SK-N-SH treated with all-trans-retinoic acid at 6 μM for 48 hours (cell line): ENCODE data around the gene RNF113B.

Experiments used
- ATAC-seq: fragments of 200-7000 bp; cut with Tn5 transposase; 3 replicates; pipeline ENCODE4 v1.9.1; 2020; ENCODE audit warnings: mild to moderate bottlenecking, moderate library complexity
- ARNTL ChIP-seq: fragments of 450-650 bp; formaldehyde crosslinking; IDR thresholded peaks from 2 replicates; pipeline ENCODE4 v1.5.0; 2020; ENCODE audit warnings: low read depth, mild to moderate bottlenecking, moderate library complexity, borderline replicate concordance
- CSDC2 ChIP-seq: fragments of 250-450 bp; sonication (Bioruptor Pico); IDR thresholded peaks from 2 replicates; pipeline ENCODE4 v1.5.0; 2020; ENCODE audit warnings: mild to moderate bottlenecking, moderate library complexity
- ESRRG ChIP-seq: fragments of 250-450 bp; sonication (Bioruptor Pico); IDR thresholded peaks from 2 replicates; pipeline ENCODE4 v1.6.1; 2021; ENCODE audit warnings: mild to moderate bottlenecking
- GLIS3 ChIP-seq: fragments of 250-450 bp; sonication (Bioruptor Pico); IDR thresholded peaks from 2 replicates; pipeline ENCODE4 v1.5.0; 2020; ENCODE audit warnings: mild to moderate bottlenecking, moderate library complexity
- OSR1 ChIP-seq: fragments of 250-450 bp; sonication (Bioruptor Pico); IDR thresholded peaks from 2 replicates; pipeline ENCODE4 v1.8.0; 2022; ENCODE audit warnings: moderate library complexity, mild to moderate bottlenecking, inconsistent platforms
- PPARA ChIP-seq: fragments of 250-450 bp; sonication (Bioruptor Pico); IDR thresholded peaks from 2 replicates; pipeline ENCODE4 v1.5.0; 2020; ENCODE audit warnings: mild to moderate bottlenecking, borderline replicate concordance
- RARB ChIP-seq: fragments of 250-450 bp; sonication (Bioruptor Pico); IDR thresholded peaks from 2 replicates; pipeline ENCODE4 v1.8.0; 2021; ENCODE audit warnings: mild to moderate bottlenecking, moderate library complexity
- SNAI2 ChIP-seq: fragments of 250-450 bp; sonication (Bioruptor Pico); IDR thresholded peaks from 2 replicates; pipeline ENCODE4 v1.5.0; 2020; ENCODE audit warnings: mild to moderate bottlenecking, moderate library complexity
- ZC3H10 ChIP-seq: fragments of 250-450 bp; sonication (Bioruptor Pico); IDR thresholded peaks from 2 replicates; pipeline ENCODE4 v1.5.1; 2021; ENCODE audit warnings: mild to moderate bottlenecking, moderate library complexity
- ZFP3 ChIP-seq: fragments of 250-450 bp; sonication (Bioruptor Pico); IDR thresholded peaks from 2 replicates; pipeline ENCODE4 v1.5.0; 2020; ENCODE audit warnings: mild to moderate bottlenecking, moderate library complexity
- ZFP30 ChIP-seq: fragments of 450-650 bp; formaldehyde crosslinking; IDR thresholded peaks from 2 replicates; pipeline ENCODE4 v1.5.0; 2022; ENCODE audit warnings: mild to moderate bottlenecking, moderate library complexity
- ZNF565 ChIP-seq: fragments of 450-650 bp; formaldehyde crosslinking; conservative IDR thresholded peaks from 2 replicates; pipeline ENCODE4 v1.5.0; 2020; ENCODE audit warnings: low read depth, mild to moderate bottlenecking, moderate library complexity
- ZNF8 ChIP-seq: fragments of 450-650 bp; formaldehyde crosslinking; IDR thresholded peaks from 2 replicates; pipeline ENCODE4 v1.5.0; 2020; ENCODE audit warnings: mild to moderate bottlenecking, moderate library complexity
- TF ChIP-seq, protein P1 (sequence below): fragments of 250-450 bp; sonication (Bioruptor Pico); IDR thresholded peaks from 2 replicates; pipeline ENCODE4 v1.8.0; 2020; ENCODE audit warnings: mild to moderate bottlenecking, moderate library complexity, borderline replicate concordance
- TF ChIP-seq, protein P2 (sequence below): fragments of 250-450 bp; sonication (Bioruptor Pico); IDR thresholded peaks from 2 replicates; pipeline ENCODE4 v1.5.0; 2020; ENCODE audit warnings: mild to moderate bottlenecking, moderate library complexity
- TF ChIP-seq, protein P3 (sequence below): fragments of 250-450 bp; sonication (Bioruptor Pico); IDR thresholded peaks from 2 replicates; pipeline ENCODE4 v1.5.1; 2021; ENCODE audit warnings: mild to moderate bottlenecking, moderate library complexity
- TF ChIP-seq, protein P4 (sequence below): fragments of 250-450 bp; sonication (Bioruptor Pico); IDR thresholded peaks from 2 replicates; pipeline ENCODE4 v1.8.0; 2021; ENCODE audit warnings: low read depth, mild to moderate bottlenecking, moderate library complexity, borderline replicate concordance
- TF ChIP-seq, protein P5 (sequence below): fragments of 250-450 bp; sonication (Bioruptor Pico); IDR thresholded peaks from 2 replicates; pipeline ENCODE4 v1.5.1; 2020; ENCODE audit warnings: low read depth, mild to moderate bottlenecking, moderate library complexity

Gene RNF113B

DNA sequence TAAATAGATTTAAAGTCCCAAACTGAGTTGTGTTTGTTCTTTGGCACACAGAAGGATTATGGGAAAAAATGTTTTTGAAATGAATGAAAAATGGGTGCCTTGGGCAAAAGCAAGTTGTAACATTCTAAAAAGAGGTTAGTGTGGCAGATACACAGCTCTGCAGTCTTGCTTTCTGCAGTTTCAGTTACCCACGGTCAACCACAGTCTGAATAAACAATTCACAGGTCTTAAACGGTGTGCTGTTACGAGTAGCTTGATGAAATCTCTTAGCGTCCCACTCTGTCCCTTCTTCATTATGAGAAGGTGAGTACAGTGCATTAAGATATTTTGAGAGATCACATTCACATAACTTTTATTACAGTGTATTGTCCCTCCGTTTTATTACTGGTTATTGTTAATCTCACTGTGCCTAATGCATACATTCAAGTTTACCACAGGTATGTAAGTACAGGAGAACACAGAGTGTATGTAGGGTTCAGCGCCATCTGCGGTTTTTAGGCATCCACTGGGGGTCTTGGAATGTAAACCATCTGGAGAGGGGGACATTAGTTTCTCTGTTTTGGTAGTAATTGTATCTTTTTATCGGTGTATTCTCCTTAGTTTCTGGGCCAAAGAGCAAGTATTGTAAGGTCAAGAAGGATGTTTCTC, 26.1 kb downstream of the RNF113B start:
- ATAC-seq: no peak
- no peak for TF ChIP-seq RARB (CRISPR knock-in tag)
- TF ChIP-seq, protein P1, sequence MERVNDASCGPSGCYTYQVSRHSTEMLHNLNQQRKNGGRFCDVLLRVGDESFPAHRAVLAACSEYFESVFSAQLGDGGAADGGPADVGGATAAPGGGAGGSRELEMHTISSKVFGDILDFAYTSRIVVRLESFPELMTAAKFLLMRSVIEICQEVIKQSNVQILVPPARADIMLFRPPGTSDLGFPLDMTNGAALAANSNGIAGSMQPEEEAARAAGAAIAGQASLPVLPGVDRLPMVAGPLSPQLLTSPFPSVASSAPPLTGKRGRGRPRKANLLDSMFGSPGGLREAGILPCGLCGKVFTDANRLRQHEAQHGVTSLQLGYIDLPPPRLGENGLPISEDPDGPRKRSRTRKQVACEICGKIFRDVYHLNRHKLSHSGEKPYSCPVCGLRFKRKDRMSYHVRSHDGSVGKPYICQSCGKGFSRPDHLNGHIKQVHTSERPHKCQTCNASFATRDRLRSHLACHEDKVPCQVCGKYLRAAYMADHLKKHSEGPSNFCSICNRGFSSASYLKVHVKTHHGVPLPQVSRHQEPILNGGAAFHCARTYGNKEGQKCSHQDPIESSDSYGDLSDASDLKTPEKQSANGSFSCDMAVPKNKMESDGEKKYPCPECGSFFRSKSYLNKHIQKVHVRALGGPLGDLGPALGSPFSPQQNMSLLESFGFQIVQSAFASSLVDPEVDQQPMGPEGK (CRISPR knock-in tag): no peak

DNA sequence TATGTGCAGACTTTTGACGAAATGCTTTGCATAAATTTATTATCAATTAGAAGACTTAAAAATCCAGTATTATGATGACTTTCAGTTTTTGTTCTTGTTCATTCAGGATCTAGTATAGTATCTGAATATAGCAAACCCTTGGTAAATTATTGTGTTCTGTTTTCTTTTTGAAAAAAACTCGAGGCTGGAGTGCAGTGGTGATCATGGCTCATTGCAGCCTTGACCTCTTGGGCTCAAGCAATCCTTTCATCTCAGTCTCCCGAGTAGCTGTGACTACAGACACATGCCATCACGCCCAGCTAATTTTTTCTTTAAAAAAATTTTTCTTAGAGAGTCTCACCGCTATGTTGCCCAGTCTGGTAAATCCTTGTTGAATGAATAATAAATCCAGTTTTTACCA, 29.5 kb downstream of the RNF113B start:
- no peak for ATAC-seq

DNA sequence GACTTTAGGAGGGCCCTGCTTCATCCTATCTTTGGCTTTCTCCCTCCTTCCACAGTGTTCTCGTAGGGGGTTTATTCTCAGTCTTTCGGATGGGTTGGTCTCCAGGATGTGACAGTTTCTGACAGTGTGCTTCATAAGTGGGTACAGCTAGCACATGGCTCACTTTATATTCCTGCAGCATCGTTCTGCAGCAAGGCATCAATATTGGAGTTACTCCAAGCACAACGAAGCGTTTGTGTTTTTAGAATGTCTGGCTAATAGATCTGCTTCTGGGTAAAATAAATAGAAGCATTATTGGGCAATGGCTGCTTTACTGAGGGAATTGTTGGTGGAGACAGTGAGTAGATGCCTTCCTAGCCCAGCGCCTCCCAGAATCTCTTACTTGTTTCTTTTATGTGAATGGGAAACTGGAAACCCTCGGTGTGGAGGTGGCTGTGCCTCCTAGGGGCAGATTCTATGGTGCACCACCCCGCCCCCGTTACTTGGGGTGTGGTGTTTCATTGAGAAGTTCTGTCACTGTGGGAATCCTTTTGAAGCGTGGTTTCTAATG, 32.2 kb downstream of the RNF113B start:
- peak; percentile 35 for ATAC-seq
- TF ChIP-seq GLIS3 (CRISPR knock-in tag) (no peak), CSDC2 (no peak), SNAI2 (CRISPR knock-in tag) (no peak), PPARA (CRISPR knock-in tag) (no peak), ZNF565 (CRISPR knock-in tag) (no peak), ZFP30 (CRISPR knock-in tag) (no peak), ESRRG (CRISPR knock-in tag) (no peak), RARB (CRISPR knock-in tag) (no peak), ZFP3 (CRISPR knock-in tag) (no peak), ZC3H10 (CRISPR knock-in tag) (no peak)
- TF ChIP-seq, protein P2, sequence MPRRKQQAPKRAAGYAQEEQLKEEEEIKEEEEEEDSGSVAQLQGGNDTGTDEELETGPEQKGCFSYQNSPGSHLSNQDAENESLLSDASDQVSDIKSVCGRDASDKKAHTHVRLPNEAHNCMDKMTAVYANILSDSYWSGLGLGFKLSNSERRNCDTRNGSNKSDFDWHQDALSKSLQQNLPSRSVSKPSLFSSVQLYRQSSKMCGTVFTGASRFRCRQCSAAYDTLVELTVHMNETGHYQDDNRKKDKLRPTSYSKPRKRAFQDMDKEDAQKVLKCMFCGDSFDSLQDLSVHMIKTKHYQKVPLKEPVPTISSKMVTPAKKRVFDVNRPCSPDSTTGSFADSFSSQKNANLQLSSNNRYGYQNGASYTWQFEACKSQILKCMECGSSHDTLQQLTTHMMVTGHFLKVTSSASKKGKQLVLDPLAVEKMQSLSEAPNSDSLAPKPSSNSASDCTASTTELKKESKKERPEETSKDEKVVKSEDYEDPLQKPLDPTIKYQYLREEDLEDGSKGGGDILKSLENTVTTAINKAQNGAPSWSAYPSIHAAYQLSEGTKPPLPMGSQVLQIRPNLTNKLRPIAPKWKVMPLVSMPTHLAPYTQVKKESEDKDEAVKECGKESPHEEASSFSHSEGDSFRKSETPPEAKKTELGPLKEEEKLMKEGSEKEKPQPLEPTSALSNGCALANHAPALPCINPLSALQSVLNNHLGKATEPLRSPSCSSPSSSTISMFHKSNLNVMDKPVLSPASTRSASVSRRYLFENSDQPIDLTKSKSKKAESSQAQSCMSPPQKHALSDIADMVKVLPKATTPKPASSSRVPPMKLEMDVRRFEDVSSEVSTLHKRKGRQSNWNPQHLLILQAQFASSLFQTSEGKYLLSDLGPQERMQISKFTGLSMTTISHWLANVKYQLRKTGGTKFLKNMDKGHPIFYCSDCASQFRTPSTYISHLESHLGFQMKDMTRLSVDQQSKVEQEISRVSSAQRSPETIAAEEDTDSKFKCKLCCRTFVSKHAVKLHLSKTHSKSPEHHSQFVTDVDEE (CRISPR knock-in tag): no peak
- TF ChIP-seq, protein P3, sequence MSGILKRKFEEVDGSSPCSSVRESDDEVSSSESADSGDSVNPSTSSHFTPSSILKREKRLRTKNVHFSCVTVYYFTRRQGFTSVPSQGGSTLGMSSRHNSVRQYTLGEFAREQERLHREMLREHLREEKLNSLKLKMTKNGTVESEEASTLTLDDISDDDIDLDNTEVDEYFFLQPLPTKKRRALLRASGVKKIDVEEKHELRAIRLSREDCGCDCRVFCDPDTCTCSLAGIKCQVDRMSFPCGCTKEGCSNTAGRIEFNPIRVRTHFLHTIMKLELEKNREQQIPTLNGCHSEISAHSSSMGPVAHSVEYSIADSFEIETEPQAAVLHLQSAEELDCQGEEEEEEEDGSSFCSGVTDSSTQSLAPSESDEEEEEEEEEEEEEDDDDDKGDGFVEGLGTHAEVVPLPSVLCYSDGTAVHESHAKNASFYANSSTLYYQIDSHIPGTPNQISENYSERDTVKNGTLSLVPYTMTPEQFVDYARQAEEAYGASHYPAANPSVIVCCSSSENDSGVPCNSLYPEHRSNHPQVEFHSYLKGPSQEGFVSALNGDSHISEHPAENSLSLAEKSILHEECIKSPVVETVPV: no peak
- TF ChIP-seq, protein P1 (CRISPR knock-in tag): no peak
- TF ChIP-seq, protein P4, sequence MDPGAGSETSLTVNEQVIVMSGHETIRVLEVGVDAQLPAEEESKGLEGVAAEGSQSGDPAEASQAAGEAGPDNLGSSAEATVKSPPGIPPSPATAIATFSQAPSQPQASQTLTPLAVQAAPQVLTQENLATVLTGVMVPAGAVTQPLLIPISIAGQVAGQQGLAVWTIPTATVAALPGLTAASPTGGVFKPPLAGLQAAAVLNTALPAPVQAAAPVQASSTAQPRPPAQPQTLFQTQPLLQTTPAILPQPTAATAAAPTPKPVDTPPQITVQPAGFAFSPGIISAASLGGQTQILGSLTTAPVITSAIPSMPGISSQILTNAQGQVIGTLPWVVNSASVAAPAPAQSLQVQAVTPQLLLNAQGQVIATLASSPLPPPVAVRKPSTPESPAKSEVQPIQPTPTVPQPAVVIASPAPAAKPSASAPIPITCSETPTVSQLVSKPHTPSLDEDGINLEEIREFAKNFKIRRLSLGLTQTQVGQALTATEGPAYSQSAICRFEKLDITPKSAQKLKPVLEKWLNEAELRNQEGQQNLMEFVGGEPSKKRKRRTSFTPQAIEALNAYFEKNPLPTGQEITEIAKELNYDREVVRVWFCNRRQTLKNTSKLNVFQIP (CRISPR knock-in tag): no peak

More for the DNA sequence above, 29.5 kb downstream of the RNF113B start:
- TF ChIP-seq ZNF565 (CRISPR knock-in tag) (no peak), GLIS3 (CRISPR knock-in tag) (no peak), ZNF8 (CRISPR knock-in tag) (no peak), ARNTL (CRISPR knock-in tag) (no peak), OSR1 (CRISPR knock-in tag) (no peak), ZFP30 (CRISPR knock-in tag) (no peak), ZC3H10 (CRISPR knock-in tag) (no peak), ZFP3 (CRISPR knock-in tag) (no peak), SNAI2 (CRISPR knock-in tag) (no peak)
- TF ChIP-seq, protein P4 (CRISPR knock-in tag): no peak
- TF ChIP-seq, protein P3: no peak
- TF ChIP-seq, protein P5, sequence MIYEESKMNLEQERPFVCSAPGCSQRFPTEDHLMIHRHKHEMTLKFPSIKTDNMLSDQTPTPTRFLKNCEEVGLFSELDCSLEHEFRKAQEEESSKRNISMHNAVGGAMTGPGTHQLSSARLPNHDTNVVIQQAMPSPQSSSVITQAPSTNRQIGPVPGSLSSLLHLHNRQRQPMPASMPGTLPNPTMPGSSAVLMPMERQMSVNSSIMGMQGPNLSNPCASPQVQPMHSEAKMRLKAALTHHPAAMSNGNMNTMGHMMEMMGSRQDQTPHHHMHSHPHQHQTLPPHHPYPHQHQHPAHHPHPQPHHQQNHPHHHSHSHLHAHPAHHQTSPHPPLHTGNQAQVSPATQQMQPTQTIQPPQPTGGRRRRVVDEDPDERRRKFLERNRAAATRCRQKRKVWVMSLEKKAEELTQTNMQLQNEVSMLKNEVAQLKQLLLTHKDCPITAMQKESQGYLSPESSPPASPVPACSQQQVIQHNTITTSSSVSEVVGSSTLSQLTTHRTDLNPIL: no peak
- TF ChIP-seq, all 23 proteins: peak for 0
